ENCODE measurements around the gene ACSS1.

GRCh38 chr20:24999568-24999967 is 58.4 kb downstream of the ACSS1 start:
- TF ChIP-seq, protein P1, sequence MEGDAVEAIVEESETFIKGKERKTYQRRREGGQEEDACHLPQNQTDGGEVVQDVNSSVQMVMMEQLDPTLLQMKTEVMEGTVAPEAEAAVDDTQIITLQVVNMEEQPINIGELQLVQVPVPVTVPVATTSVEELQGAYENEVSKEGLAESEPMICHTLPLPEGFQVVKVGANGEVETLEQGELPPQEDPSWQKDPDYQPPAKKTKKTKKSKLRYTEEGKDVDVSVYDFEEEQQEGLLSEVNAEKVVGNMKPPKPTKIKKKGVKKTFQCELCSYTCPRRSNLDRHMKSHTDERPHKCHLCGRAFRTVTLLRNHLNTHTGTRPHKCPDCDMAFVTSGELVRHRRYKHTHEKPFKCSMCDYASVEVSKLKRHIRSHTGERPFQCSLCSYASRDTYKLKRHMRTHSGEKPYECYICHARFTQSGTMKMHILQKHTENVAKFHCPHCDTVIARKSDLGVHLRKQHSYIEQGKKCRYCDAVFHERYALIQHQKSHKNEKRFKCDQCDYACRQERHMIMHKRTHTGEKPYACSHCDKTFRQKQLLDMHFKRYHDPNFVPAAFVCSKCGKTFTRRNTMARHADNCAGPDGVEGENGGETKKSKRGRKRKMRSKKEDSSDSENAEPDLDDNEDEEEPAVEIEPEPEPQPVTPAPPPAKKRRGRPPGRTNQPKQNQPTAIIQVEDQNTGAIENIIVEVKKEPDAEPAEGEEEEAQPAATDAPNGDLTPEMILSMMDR (conservative IDR thresholded peaks at IDR 0.05; ENCODE audit: low read length), result no peak
- TF ChIP-seq EZH2phosphoT487 (IDR thresholded peaks at IDR 0.05; ENCODE audit: borderline replicate concordance), result no peak

All from Loucy (cell line).